CD4-positive, CD25-positive, alpha-beta regulatory T cell (primary cell): ENCODE results near the gene GXYLT1. TPM values are rescaled to one million over a fixed set of nuclear protein-coding genes. Genes with fewer than 3 reads are reported as not detected.
"Not testable (repeated sequence)": the region's sequence is repeated elsewhere in the genome, so short reads cannot be mapped to it uniquely, and the experiment has no call there.

ENCODE experiments used
- ATAC-seq, 2 donors: fragments of 150-1000 bp; cut with Tn5 transposase; one replicate each; pipeline ENCODE4 v1.10.0; 2021; ENCODE audit warnings: low read depth in 2 of 2, moderate number of reproducible peaks in 2 of 2, moderate library complexity in 1 of 2
- DNase-seq, 3 donors: peaks; one replicate each; pipeline versions ENCODE4 v3.0.0 to v3.0.0-alpha.2; 2012 to 2022; ENCODE audit warnings: mixed read lengths in 1 of 3
- H3K27ac ChIP-seq: one replicate; pipeline ENCODE4 v1.7.0; 2013; ENCODE audit warnings: mild to moderate bottlenecking, low read length; ENCODE audit not compliant: insufficient read depth, poor library complexity, severe bottlenecking
- H3K27me3 ChIP-seq: one replicate; pipeline ENCODE4 v1.7.0; 2013; ENCODE audit warnings: low read length; ENCODE audit not compliant: control insufficient read depth, insufficient read depth
- H3K36me3 ChIP-seq: one replicate; pipeline ENCODE4 v1.7.0; 2013; ENCODE audit warnings: mild to moderate bottlenecking, low read length, moderate library complexity; ENCODE audit not compliant: control insufficient read depth, insufficient read depth
- H3K4me1 ChIP-seq: 2 replicates; pipeline ENCODE4 v1.7.0; 2013; ENCODE audit warnings: mild to moderate bottlenecking, low read length; ENCODE audit not compliant: insufficient read depth, control insufficient read depth, poor library complexity, severe bottlenecking
- H3K4me3 ChIP-seq: one replicate; pipeline ENCODE4 v1.7.0; 2013; ENCODE audit warnings: low read depth, mild to moderate bottlenecking, low read length, moderate library complexity
- H3K9me3 ChIP-seq, 2 experiments: 1 replicate in 1 of 2; 2 replicates in 1 of 2; pipeline ENCODE4 v1.7.0; 2013; ENCODE audit warnings: low read length in 2 of 2, mild to moderate bottlenecking in 1 of 2, moderate library complexity in 1 of 2; ENCODE audit not compliant: control insufficient read depth in 2 of 2
- H3K27ac Mint-ChIP-seq, 3 donors: one replicate each; pipeline ENCODE4 v1.8.0; 2020 to 2022; ENCODE audit warnings: mild to moderate bottlenecking in 3 of 3, mixed read lengths in 3 of 3, moderate library complexity in 2 of 3
- H3K27me3 Mint-ChIP-seq: one replicate; pipeline ENCODE4 v1.8.0; 2022; ENCODE audit warnings: mild to moderate bottlenecking, mixed read lengths
- H3K36me3 Mint-ChIP-seq: one replicate; pipeline ENCODE4 v1.8.0; 2020; ENCODE audit warnings: mixed read lengths
- H3K4me1 Mint-ChIP-seq, 4 donors: one replicate each; pipeline ENCODE4 v1.8.0; 2020 to 2022; ENCODE audit warnings: mixed read lengths in 4 of 4, mild to moderate bottlenecking in 1 of 4
- H3K4me3 Mint-ChIP-seq, 4 donors: one replicate each; pipeline ENCODE4 v1.8.0; 2020 to 2022; ENCODE audit warnings: mild to moderate bottlenecking in 4 of 4, mixed read lengths in 4 of 4, moderate library complexity in 3 of 4
- H3K9me3 Mint-ChIP-seq, 7 donors: one replicate each; pipeline ENCODE4 v1.8.0; 2020 to 2022; ENCODE audit warnings: mixed read lengths in 7 of 7, mild to moderate bottlenecking in 3 of 7, moderate library complexity in 2 of 7
- polyA plus RNA-seq, 4 donors: library from polyadenylated mRNA; unstranded; fragments of 300-500 nt; fragmentation: Illumina TruSeq; gene quantifications; one replicate each; pipeline ENCODE4 v1.2.3, GENCODE V29; 2021
- total RNA-seq: library from RNA; stranded (reverse); gene quantifications from one replicate; pipeline ENCODE4 v1.2.3, GENCODE V29; 2022

The GXYLT1 gene
- total and polyA plus RNA-seq, 5 donors from 2014 or later, result 3.4 to 14.9 (median 4.0) TPM

DNA sequence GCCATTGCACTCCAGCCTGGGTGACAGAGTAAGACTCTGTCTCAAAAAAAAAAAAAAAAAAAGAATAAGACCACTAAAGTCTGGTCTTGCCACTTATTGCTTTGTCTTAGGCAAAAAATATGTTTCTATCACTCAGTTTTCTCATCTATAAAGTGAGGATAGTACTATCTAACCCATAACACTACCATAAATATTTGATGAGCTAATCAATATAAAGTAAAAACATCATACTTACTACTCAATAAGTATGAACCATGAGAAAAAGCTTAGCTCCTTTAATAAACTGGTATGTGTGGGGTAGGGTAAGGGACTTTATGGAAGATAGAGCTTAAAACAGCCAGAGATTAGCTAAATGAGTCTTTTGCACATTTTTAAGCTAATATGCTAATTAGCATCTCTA, 85.5 kb downstream of the GXYLT1 start:
- H3K36me3 ChIP-seq, result no peaks in the 10 kb centered on the region
- H3K27ac Mint-ChIP-seq, result no peak overlapping the region
- no peak overlapping the region for H3K27ac ChIP-seq
- peaks cover 6% of the 10 kb centered on the region for H3K36me3 Mint-ChIP-seq
- peaks cover 8% of the 10 kb centered on the region for H3K27me3 Mint-ChIP-seq
- no peak overlapping the region for H3K4me3 Mint-ChIP-seq
- peaks cover 0 to 9% (median 0%) of the 10 kb centered on the region in 7 donors for H3K9me3 Mint-ChIP-seq
- H3K4me1 Mint-ChIP-seq, result no peaks in the 10 kb centered on the region
- H3K27me3 ChIP-seq, result peaks cover 4% of the 10 kb centered on the region
- H3K4me3 ChIP-seq, result no peak overlapping the region
- no peak for DNase-seq
- H3K4me1 ChIP-seq, result no peaks in the 10 kb centered on the region
- H3K9me3 ChIP-seq, result no peaks in the 10 kb centered on the region
- ATAC-seq, result no peak

- Mint-ChIP-seq H3K4me3 (no peak overlapping the region), H3K9me3 (peaks cover 0 to 5% (median 0%) of the 10 kb centered on the region in 7 donors), H3K27me3 (peaks cover 18% of the 10 kb centered on the region), H3K27ac (no peak overlapping the region), H3K36me3 (no peaks in the 10 kb centered on the region), H3K4me1 (no peaks in the 10 kb centered on the region)
- no peak overlapping the region for H3K27ac ChIP-seq
- H3K4me1 ChIP-seq, result no peaks in the 10 kb centered on the region
- no peak for DNase-seq
- H3K27me3 ChIP-seq, result peaks cover 4% of the 10 kb centered on the region
- no peak for ATAC-seq
- no peaks in the 10 kb centered on the region for H3K36me3 ChIP-seq
- no peaks in the 10 kb centered on the region for H3K9me3 ChIP-seq
- no peak overlapping the region for H3K4me3 ChIP-seq
Measured at GRCh38 chr12:42056130-42056529, 88.5 kb downstream of the GXYLT1 start.

GRCh38 chr12:42053456-42053855, 91.2 kb downstream of the GXYLT1 start:
- no peaks in the 10 kb centered on the region for H3K27me3 ChIP-seq
- ATAC-seq (no peak), DNase-seq (no peak)
- no peaks in the 10 kb centered on the region for H3K36me3 ChIP-seq
- Mint-ChIP-seq H3K27me3 (peaks cover 13% of the 10 kb centered on the region), H3K27ac (no peak overlapping the region), H3K4me3 (no peak overlapping the region), H3K4me1 (no peaks in the 10 kb centered on the region), H3K9me3 (peaks cover 0 to 4% (median 0%) of the 10 kb centered on the region in 7 donors), H3K36me3 (no peaks in the 10 kb centered on the region)
- H3K4me3 ChIP-seq, result no peak overlapping the region
- H3K4me1 ChIP-seq, result no peaks in the 10 kb centered on the region
- no peaks in the 10 kb centered on the region for H3K9me3 ChIP-seq
- H3K27ac ChIP-seq, result no peak overlapping the region

DNA sequence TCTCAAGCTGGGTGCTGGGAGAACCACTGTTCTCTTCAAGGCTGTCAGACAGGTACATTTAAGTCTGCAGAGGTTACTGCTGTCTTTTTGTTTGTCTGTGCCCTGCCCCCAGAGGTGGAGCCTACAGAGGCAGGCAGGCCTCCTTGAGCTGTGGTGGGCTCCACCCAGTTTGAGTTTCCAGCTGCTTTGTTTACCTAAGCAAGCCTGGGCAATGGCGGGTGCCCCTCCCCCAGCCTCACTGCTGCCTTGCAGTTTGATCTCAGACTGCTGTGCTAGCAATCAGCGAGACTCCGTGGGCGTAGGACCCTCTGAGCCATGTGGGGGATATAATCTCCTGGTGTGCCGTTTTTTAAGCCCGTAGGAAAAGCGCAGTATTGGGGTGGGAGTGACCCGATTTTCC, 95.7 kb downstream of the GXYLT1 start:
- not testable (repeated sequence) for H3K4me3 ChIP-seq, H3K4me1 ChIP-seq, ATAC-seq, H3K4me3 Mint-ChIP-seq, H3K27ac Mint-ChIP-seq, H3K9me3 ChIP-seq, H3K36me3 ChIP-seq, H3K4me1 Mint-ChIP-seq, H3K27ac ChIP-seq, H3K36me3 Mint-ChIP-seq, H3K27me3 ChIP-seq, DNase-seq
- H3K9me3 Mint-ChIP-seq, result peaks cover 1 to 15% (median 4%) of the 10 kb centered on the region in 7 donors
- H3K27me3 Mint-ChIP-seq, result peaks cover 13% of the 10 kb centered on the region

GRCh38 chr12:42039577-42039976, 105.1 kb downstream of the GXYLT1 start:
- DNase-seq (no peak), ATAC-seq (no peak)
- Histone ChIP-seq H3K27me3 (peaks cover 2% of the 10 kb centered on the region), H3K27ac (no peak overlapping the region), H3K9me3 (no peaks in the 10 kb centered on the region), H3K36me3 (no peaks in the 10 kb centered on the region), H3K4me3 (no peak overlapping the region), H3K4me1 (no peaks in the 10 kb centered on the region)
- no peaks in the 10 kb centered on the region for H3K36me3 Mint-ChIP-seq
- H3K9me3 Mint-ChIP-seq, result peaks cover 0 to 1% (median 0%) of the 10 kb centered on the region in 7 donors
- H3K27ac Mint-ChIP-seq, result no peak overlapping the region
- H3K4me3 Mint-ChIP-seq, result no peak overlapping the region
- H3K27me3 Mint-ChIP-seq, result peaks cover 14% of the 10 kb centered on the region
- H3K4me1 Mint-ChIP-seq, result no peaks in the 10 kb centered on the region

DNA sequence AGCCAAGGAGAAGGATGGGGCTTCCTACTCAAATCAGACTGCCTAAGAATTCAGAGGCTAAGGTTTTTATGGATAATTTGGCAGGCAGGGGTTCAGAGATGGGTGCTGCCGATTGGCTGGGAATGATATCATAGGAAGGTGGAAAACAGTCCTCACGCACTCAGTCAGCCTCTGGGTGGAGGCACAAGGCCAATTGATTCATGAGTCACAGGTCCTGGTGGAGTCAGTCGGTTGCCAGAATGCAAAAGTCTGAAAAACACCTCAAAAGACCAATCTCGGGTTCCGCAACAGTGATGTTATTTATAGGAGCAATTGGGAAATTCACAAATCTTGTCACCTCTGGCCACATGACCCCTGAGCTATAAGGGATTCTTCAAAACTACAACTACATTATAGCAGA, 105.5 kb downstream of the GXYLT1 start:
- peaks cover 3% of the 10 kb centered on the region for H3K27me3 ChIP-seq
- H3K4me3 ChIP-seq, result no peak overlapping the region
- no peaks in the 10 kb centered on the region for H3K4me1 Mint-ChIP-seq
- H3K27ac Mint-ChIP-seq, result no peak overlapping the region
- H3K9me3 Mint-ChIP-seq, result peaks cover 0 to 1% (median 0%) of the 10 kb centered on the region in 7 donors
- H3K27ac ChIP-seq, result no peak overlapping the region
- no peaks in the 10 kb centered on the region for H3K36me3 ChIP-seq
- ATAC-seq (no peak), DNase-seq (no peak)
- no peaks in the 10 kb centered on the region for H3K36me3 Mint-ChIP-seq
- H3K27me3 Mint-ChIP-seq, result peaks cover 14% of the 10 kb centered on the region
- no peaks in the 10 kb centered on the region for H3K4me1 ChIP-seq
- H3K4me3 Mint-ChIP-seq, result no peak overlapping the region
- H3K9me3 ChIP-seq, result no peaks in the 10 kb centered on the region

- Mint-ChIP-seq H3K4me3 (no peak overlapping the region), H3K4me1 (no peaks in the 10 kb centered on the region), H3K27me3 (peaks cover 17% of the 10 kb centered on the region), H3K36me3 (no peaks in the 10 kb centered on the region), H3K27ac (no peak overlapping the region), H3K9me3 (no peaks in the 10 kb centered on the region)
- no peak overlapping the region for H3K4me3 ChIP-seq
- ATAC-seq (no peak), DNase-seq (no peak)
- no peaks in the 10 kb centered on the region for H3K36me3 ChIP-seq
- H3K27me3 ChIP-seq, result peaks cover 6% of the 10 kb centered on the region
- H3K4me1 ChIP-seq, result no peaks in the 10 kb centered on the region
- no peak overlapping the region for H3K27ac ChIP-seq
- H3K9me3 ChIP-seq, result no peaks in the 10 kb centered on the region
Measured at GRCh38 chr12:42031847-42032564, 112.7 kb downstream of the GXYLT1 start.
